MG63 (cell line): ENCODE measurements around the gene NUAK2. TPM values are rescaled to one million over a fixed set of nuclear protein-coding genes. Genes with fewer than 3 reads are reported as not detected.
A peak's percentile ranks its signal among the peaks of the same experiment; 100 is the strongest.

Experiments
- DNase-seq: peaks from one replicate; pipeline ENCODE4 v3.0.0-alpha.2; 2020
- H3K27me3 ChIP-seq: fragments of 250-450 bp; sonication (Bioruptor Pico); 2 replicates; pipeline ENCODE4 v1.5.1; 2020; ENCODE audit warnings: mild to moderate bottlenecking, moderate library complexity
- H3K36me3 ChIP-seq: fragments of 250-450 bp; sonication (Bioruptor Pico); 2 replicates; pipeline ENCODE4 v1.5.1; 2020; ENCODE audit warnings: mild to moderate bottlenecking, moderate library complexity
- H3K4me3 ChIP-seq: fragments of 250-450 bp; sonication (Bioruptor Pico); 2 replicates; pipeline ENCODE4 v1.5.1; 2020; ENCODE audit warnings: mild to moderate bottlenecking, moderate library complexity
- H3K9me3 ChIP-seq: fragments of 250-450 bp; sonication (Bioruptor Pico); 2 replicates; pipeline ENCODE4 v1.5.1; 2020; ENCODE audit warnings: mild to moderate bottlenecking, moderate library complexity
- total RNA-seq: library from RNA; depleted of rRNA; stranded (reverse); fragments of >200 nt; shearing (Covaris generic); gene quantifications from 2 replicates; pipeline ENCODE4 v1.2.3, GENCODE V29; 2014; ENCODE audit warnings: low replicate concordance

The NUAK2 gene
- total RNA-seq, 1 experiment from 2014 or later, result 2.4 TPM

- DNase-seq, result no peak
- H3K36me3 ChIP-seq, result no peaks in the 10 kb centered on the region
- H3K9me3 ChIP-seq, result no peaks in the 10 kb centered on the region
- H3K27me3 ChIP-seq, result 0 out of 2 replicates have a peak, but pooled peaks cover 1% of the 10 kb centered on the region
- H3K4me3 ChIP-seq, result no peak overlapping the region
Measured at GRCh38 chr1:205351984-205352713, 30.6 kb upstream of the NUAK2 start.

GRCh38 chr1:205350691-205351141 is 29.2 kb upstream of the NUAK2 start:
- H3K9me3 ChIP-seq, result no peaks in the 10 kb centered on the region
- no peaks in the 10 kb centered on the region for H3K36me3 ChIP-seq
- no peak for DNase-seq
- peaks cover 7% of the 10 kb centered on the region; the same call in 1 of the 2 replicates for H3K27me3 ChIP-seq
- H3K4me3 ChIP-seq, result no peak overlapping the region

- DNase-seq, result no peak
- peaks cover 7% of the 10 kb centered on the region; the same call in 1 of the 2 replicates for H3K27me3 ChIP-seq
- no peaks in the 10 kb centered on the region for H3K36me3 ChIP-seq
- no peaks in the 10 kb centered on the region for H3K9me3 ChIP-seq
- no peak overlapping the region for H3K4me3 ChIP-seq
Measured at GRCh38 chr1:205350124-205350523, 28.6 kb upstream of the NUAK2 start.

- Histone ChIP-seq H3K9me3 (no peaks in the 10 kb centered on the region), H3K36me3 (no peaks in the 10 kb centered on the region), H3K4me3 (no peak overlapping the region), H3K27me3 (peaks cover 18% of the 10 kb centered on the region)
- no peak for DNase-seq
Measured at GRCh38 chr1:205348554-205349487, 27.3 kb upstream of the NUAK2 start.

GRCh38 chr1:205346956-205347574 is 25.5 kb upstream of the NUAK2 start:
- H3K27me3 ChIP-seq, result peaks cover 25% of the 10 kb centered on the region
- H3K4me3 ChIP-seq, result no peak overlapping the region
- H3K9me3 ChIP-seq, result no peaks in the 10 kb centered on the region
- H3K36me3 ChIP-seq, result no peaks in the 10 kb centered on the region
- no peak for DNase-seq

- no peak overlapping the region for H3K4me3 ChIP-seq
- H3K27me3 ChIP-seq, result peaks cover 25% of the 10 kb centered on the region
- H3K9me3 ChIP-seq, result no peaks in the 10 kb centered on the region
- no peaks in the 10 kb centered on the region for H3K36me3 ChIP-seq
- no peak for DNase-seq
Measured at GRCh38 chr1:205345761-205346160, 24.2 kb upstream of the NUAK2 start.

- peak; percentile 37 for DNase-seq
- Histone ChIP-seq H3K4me3 (peak overlapping the region; percentile 24), H3K36me3 (no peaks in the 10 kb centered on the region), H3K9me3 (no peaks in the 10 kb centered on the region), H3K27me3 (peaks cover 25% of the 10 kb centered on the region)
Measured at GRCh38 chr1:205344066-205344928, 22.8 kb upstream of the NUAK2 start.

GRCh38 chr1:205343431-205344065 is 22.0 kb upstream of the NUAK2 start:
- DNase-seq, result no peak
- H3K27me3 ChIP-seq, result peaks cover 25% of the 10 kb centered on the region
- no peaks in the 10 kb centered on the region for H3K9me3 ChIP-seq
- H3K36me3 ChIP-seq, result no peaks in the 10 kb centered on the region
- H3K4me3 ChIP-seq, result peak overlapping the region; percentile 24

- H3K27me3 ChIP-seq, result peaks cover 25% of the 10 kb centered on the region
Measured at GRCh38 chr1:205342986-205343385, 21.4 kb upstream of the NUAK2 start.

GRCh38 chr1:205340676-205341075 is 19.1 kb upstream of the NUAK2 start:
- Histone ChIP-seq H3K36me3 (no peaks in the 10 kb centered on the region), H3K4me3 (no peak overlapping the region), H3K9me3 (no peaks in the 10 kb centered on the region), H3K27me3 (peaks cover 18% of the 10 kb centered on the region)
- DNase-seq, result no peak

More at GRCh38 chr1:205342986-205343385, 21.4 kb upstream of the NUAK2 start:
- H3K9me3 ChIP-seq, result no peaks in the 10 kb centered on the region
- DNase-seq, result no peak
- no peak overlapping the region for H3K4me3 ChIP-seq
- no peaks in the 10 kb centered on the region for H3K36me3 ChIP-seq

GRCh38 chr1:205339717-205340116 is 18.2 kb upstream of the NUAK2 start:
- no peak for DNase-seq
- peaks cover 16% of the 10 kb centered on the region for H3K27me3 ChIP-seq
- H3K36me3 ChIP-seq, result no peaks in the 10 kb centered on the region
- H3K4me3 ChIP-seq, result no peak overlapping the region
- no peaks in the 10 kb centered on the region for H3K9me3 ChIP-seq

GRCh38 chr1:205339197-205339702 is 17.7 kb upstream of the NUAK2 start:
- H3K36me3 ChIP-seq, result no peaks in the 10 kb centered on the region
- no peak for DNase-seq
- no peak overlapping the region for H3K4me3 ChIP-seq
- H3K9me3 ChIP-seq, result no peaks in the 10 kb centered on the region
- H3K27me3 ChIP-seq, result peaks cover 14% of the 10 kb centered on the region

- no peaks in the 10 kb centered on the region for H3K36me3 ChIP-seq
- H3K27me3 ChIP-seq, result 0 out of 2 replicates have a peak, but pooled peaks cover 2% of the 10 kb centered on the region
- DNase-seq, result no peak
- no peaks in the 10 kb centered on the region for H3K9me3 ChIP-seq
- no peak overlapping the region for H3K4me3 ChIP-seq
Measured at GRCh38 chr1:205338011-205338410, 16.5 kb upstream of the NUAK2 start.

GRCh38 chr1:205337481-205337880 is 15.9 kb upstream of the NUAK2 start:
- Histone ChIP-seq H3K4me3 (no peak overlapping the region), H3K27me3 (0 out of 2 replicates have a peak, but pooled peaks cover 2% of the 10 kb centered on the region), H3K36me3 (no peaks in the 10 kb centered on the region), H3K9me3 (no peaks in the 10 kb centered on the region)
- DNase-seq, result no peak

- 0 out of 2 replicates have a peak, but pooled peaks cover 2% of the 10 kb centered on the region for H3K27me3 ChIP-seq
- peak; percentile 71 for DNase-seq
- H3K4me3 ChIP-seq, result no peak overlapping the region
- no peaks in the 10 kb centered on the region for H3K9me3 ChIP-seq
- H3K36me3 ChIP-seq, result no peaks in the 10 kb centered on the region
Measured at GRCh38 chr1:205335692-205336091, 14.1 kb upstream of the NUAK2 start.
